ENCODE data around the gene PREB.

- TF ChIP-seq EP300 (IDR thresholded peaks at IDR 0.05) (no peak), POLR2AphosphoS5 (IDR thresholded peaks at IDR 0.05) (no peak)
These were observed 45.0 kb upstream of the PREB start for GRCh38 chr2:27179344-27180000.
